Measurements from ENCODE around the gene RFX1.

DNA sequence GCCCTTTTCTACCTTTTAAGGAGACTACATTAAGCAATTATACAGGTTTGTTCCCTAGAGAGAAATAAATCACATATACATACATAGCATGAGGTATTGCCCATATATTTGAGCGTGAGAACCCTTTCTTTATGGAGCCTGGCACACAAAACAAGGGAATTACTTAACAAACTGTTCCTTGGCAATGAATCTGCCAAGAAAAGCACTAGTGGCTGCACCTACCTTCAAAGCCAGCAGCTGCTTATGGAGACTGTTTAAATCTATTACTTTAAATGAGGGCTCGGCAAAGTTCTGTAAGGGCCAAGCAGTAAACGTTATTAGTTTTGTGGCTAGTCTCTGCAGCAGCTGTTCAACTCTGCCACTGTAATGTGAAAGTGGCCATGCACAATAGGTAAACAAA lies 7.0 kb downstream of the RFX1 start:
- TF ChIP-seq CTCF (IDR thresholded peaks at IDR 0.05; ENCODE audit: poor library complexity, severe bottlenecking) (no peak), RAD21 (conservative IDR thresholded peaks at IDR 0.05) (no peak), MXI1 (conservative IDR thresholded peaks at IDR 0.05; ENCODE audit: poor library complexity, severe bottlenecking) (no peak), POLR2AphosphoS5 (IDR thresholded peaks at IDR 0.05) (no peak)

All from neural cell (in vitro differentiated cells).